Transverse colon (tissue), 4 donors: ENCODE data around the gene PEX14.

Experiments used
- POLR2A ChIP-seq: fragments of 450-650 bp; IDR thresholded peaks from one replicate; pipeline ENCODE4 v1.6.1; 2016; ENCODE audit warnings: antibody characterized with exemption, mild to moderate bottlenecking, moderate library complexity
- POLR2AphosphoS5 ChIP-seq, 3 donors: sonication (generic); formaldehyde crosslinking; IDR thresholded peaks; one replicate each; pipeline ENCODE4 v1.6.1; 2016; ENCODE audit warnings: antibody characterized with exemption in 3 of 3
- TF ChIP-seq, protein P1 (sequence below), 5 experiments: fragments of 200-600 bp in 3 of 5; fragments of 450-650 bp in 2 of 5; sonication (generic) in 3 of 5; IDR thresholded peaks; 1 replicate in 2 of 5; 2 replicates in 3 of 5; pipeline ENCODE4 v1.5.1; 2016 to 2017; ENCODE audit warnings: antibody characterized with exemption in 5 of 5, inconsistent platforms in 3 of 5, mild to moderate bottlenecking in 2 of 5, moderate library complexity in 1 of 5

DNA sequence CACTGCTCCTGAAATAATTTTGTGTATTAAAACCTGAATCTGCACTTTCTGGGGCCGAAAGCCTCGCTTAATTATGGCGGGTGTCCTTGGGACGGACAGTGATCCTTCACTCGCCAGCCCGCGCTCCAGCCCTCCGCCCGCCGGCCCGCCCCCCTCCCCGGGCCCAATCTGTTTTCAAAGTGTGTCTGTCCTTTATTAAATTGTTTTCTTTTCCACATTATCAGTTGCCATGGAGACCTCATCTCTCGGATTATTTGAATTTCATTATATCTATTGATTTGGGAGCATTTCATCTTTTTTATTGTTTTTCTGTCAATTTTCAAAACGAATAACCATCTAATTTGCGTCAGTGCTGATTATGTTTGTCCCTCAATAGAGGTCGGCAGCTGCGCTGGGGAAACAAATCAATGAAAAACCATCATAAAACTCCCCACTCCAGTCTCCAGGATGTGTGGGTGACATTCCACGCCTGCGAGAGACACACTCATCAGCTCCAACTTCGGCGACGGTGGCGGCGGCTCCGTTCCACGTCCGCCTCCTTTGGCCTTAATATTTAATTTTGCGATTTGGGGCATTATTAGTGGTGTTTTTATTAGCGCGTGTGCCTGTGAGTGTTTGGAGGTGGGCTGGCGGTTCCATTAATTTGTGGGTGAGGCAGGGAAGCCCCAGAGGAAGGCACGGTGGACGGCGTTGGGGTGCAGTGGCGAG lies 197.7 kb downstream of the PEX14 start:
- TF ChIP-seq POLR2A (no peak), POLR2AphosphoS5 (IDR thresholded peaks at IDR 0.05) (no peak)
- TF ChIP-seq, protein P1, sequence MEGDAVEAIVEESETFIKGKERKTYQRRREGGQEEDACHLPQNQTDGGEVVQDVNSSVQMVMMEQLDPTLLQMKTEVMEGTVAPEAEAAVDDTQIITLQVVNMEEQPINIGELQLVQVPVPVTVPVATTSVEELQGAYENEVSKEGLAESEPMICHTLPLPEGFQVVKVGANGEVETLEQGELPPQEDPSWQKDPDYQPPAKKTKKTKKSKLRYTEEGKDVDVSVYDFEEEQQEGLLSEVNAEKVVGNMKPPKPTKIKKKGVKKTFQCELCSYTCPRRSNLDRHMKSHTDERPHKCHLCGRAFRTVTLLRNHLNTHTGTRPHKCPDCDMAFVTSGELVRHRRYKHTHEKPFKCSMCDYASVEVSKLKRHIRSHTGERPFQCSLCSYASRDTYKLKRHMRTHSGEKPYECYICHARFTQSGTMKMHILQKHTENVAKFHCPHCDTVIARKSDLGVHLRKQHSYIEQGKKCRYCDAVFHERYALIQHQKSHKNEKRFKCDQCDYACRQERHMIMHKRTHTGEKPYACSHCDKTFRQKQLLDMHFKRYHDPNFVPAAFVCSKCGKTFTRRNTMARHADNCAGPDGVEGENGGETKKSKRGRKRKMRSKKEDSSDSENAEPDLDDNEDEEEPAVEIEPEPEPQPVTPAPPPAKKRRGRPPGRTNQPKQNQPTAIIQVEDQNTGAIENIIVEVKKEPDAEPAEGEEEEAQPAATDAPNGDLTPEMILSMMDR (IDR thresholded peaks at IDR 0.05) = no peak
